Putamen (tissue), 1 donor: ENCODE results near the gene RYR2.

Source experiments
- DNase-seq: peaks from one replicate; pipeline ENCODE4 v3.0.0-alpha.2; 2016; ENCODE audit warnings: low spot score

The RYR2 gene

GRCh38 chr1:237457573-237457972 is 415.6 kb downstream of the RYR2 start:
- no peak for DNase-seq

GRCh38 chr1:237467320-237467719 is 425.3 kb downstream of the RYR2 start:
- no peak for DNase-seq

DNA sequence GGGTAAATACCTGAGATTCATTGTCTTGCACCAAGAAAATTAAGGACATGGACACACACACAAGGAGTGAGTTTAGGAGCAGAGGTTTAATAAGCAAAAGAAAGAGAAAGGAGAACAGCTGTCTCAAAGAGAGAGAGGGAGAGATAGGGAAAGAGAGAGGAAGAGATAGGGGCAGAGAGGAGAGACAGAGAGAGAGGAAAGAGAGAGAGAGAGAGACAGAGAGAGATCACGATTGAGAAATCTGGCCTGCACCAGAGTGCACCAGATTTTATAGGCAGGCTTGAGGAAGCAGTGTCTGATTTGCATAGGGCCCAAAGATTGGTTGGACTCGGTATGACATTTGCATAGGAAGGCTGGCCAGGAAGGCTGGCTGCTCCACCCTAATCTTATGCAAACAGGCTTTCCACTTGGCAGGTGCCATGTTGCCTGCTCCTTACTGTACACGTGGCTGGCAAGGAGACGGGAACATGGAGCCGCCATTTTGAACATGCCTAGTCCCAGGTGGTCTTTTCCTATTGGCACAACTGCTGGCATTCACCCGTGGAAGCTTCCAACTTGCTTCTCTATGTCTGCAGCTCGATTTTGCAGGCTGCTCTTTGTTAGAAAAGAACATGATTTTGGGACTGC is 428.8 kb downstream of the RYR2 start:
- no peak for DNase-seq

DNA sequence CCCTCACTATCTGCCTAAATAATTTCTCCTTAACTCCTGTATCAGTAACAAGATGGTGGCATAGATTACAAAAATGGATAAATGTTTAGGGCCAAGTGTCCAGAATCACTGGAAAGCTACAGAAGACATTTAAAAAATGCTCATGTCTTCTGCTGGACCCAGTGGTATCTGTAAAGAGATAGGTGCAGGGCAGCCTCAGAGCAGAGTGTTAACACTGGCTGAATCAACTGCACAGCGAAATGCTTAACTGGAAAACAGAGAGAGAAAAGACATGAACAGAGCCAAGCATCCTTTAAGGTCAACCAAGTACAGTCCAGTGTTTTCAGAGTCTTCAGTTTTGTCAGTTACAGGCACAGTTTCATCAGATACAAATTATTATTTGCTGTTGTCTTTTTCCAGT is 429.4 kb downstream of the RYR2 start:
- no peak for DNase-seq

DNA sequence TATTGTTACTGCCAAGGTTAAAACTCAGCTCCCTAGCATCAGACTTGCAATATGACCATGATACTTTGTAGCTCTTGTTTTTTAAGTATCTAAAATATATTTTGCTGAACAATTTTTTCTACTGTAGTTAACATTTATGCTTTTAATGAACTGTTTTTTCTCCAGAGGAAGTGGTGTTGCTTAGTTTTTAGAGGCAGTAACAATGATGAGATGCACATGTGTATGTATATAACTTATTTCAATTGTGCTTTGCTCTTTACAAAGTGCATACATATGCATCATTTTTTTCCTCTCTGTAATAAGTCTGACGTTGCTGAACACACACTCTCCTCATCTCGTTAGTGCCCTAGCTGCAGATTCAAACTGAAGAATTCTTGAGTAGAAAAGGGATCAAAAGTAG is 430.0 kb downstream of the RYR2 start:
- DNase-seq = no peak

- DNase-seq = peak; percentile 17
Observed at GRCh38 chr1:237473854-237474253, 431.9 kb downstream of the RYR2 start.

- peak; percentile 10 for DNase-seq
Observed at GRCh38 chr1:237478082-237478481, 436.1 kb downstream of the RYR2 start.

GRCh38 chr1:237478842-237479241 is 436.9 kb downstream of the RYR2 start:
- no peak for DNase-seq

DNA sequence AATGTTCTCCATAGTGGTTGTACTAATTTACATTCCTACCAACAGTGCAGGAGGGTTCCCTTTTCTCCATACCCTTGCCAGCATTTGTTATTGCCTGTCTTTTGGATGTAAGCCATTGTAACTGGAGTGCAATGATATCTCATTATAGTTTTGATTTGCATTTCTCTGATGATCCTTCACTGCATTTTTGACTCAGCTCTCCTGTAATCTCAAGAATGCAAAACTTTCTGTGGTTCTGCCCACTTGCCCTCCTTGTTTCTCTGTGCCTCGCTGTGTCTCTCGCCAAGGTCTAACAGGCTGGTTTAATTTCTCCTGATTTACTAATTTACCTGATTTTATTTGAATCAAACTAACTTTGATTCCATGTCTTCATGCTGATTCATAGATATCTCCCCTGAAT is 440.8 kb downstream of the RYR2 start:
- DNase-seq = no peak

DNA sequence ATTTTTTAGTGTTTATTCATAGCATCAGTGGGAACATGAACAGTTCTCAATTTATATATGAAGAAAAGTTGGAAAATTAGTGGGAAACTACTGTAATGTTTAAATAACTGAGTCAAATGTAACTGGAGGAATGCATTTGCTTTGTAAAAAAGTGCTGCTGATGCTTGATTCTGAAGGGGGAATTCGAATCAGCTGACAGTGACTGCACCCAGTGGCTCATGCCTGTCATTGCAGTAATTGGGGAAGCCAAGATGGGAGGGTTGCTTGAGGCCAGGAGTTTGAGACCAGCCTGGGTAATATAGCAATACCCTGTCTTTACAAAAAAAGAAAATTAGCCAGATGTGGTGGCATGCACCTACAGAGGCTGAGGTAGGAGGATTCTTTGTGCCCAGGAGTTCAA is 450.4 kb downstream of the RYR2 start:
- no peak for DNase-seq

DNA sequence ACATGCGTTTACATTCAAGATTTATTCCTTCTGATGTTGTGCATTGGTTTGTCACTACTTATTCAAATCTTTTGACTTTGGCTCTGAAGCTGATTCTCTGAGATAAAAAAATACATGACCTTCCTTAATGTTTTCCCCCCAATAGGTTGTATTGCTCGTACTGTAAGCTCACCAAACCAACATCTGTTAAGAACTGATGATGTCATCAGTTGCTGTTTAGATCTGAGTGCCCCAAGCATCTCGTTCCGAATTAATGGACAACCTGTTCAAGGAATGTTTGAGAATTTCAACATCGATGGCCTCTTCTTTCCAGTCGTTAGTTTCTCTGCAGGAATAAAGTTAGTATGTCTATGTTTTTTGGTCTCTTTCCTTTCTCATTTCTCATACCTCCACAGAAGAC is 458.6 kb downstream of the RYR2 start:
- no peak for DNase-seq

- no peak for DNase-seq
Observed at GRCh38 chr1:237503292-237503691, 461.3 kb downstream of the RYR2 start.

- no peak for DNase-seq
Observed at GRCh38 chr1:237507005-237507404, 465.0 kb downstream of the RYR2 start.

DNA sequence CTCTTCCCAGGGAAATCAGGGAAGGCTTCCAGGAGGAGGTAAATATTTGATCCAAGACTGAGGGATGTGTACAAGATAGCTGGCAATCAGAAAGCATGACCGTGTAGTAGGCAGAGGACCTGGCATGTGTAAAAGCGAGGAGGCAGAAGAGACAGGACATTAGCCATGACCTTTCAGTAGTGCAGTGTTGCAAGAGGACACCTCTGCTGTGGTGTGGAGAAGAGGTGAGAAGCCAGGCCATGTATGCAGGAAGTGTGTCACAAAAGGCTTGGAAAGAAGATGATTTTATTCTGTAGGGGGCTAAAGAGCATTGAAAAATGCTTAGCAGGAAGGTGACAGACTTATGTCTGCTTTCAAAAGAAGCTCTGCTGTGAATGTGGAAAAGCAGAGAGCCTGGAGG is 467.8 kb downstream of the RYR2 start:
- DNase-seq = no peak

- no peak for DNase-seq
Observed at GRCh38 chr1:237525102-237525501, 483.1 kb downstream of the RYR2 start.

DNA sequence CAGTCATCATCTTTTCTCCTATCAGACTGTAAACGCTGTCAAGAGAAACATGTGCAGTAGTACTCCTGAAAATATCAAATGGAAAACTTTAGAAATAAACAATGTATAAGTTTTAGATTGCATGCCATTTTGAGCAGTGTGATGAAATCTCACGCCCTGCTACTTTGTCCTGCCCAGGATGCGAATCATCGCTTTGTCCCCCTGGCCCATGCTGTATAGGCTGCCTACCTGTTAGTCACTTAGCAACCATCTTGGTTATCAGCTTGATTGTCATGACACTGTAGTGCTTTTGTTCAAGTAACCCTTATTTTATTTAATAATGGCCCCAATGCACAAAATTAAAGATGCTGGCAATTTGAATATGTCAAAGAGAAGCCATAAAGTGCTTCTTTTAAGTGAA is 485.8 kb downstream of the RYR2 start:
- DNase-seq = no peak

DNA sequence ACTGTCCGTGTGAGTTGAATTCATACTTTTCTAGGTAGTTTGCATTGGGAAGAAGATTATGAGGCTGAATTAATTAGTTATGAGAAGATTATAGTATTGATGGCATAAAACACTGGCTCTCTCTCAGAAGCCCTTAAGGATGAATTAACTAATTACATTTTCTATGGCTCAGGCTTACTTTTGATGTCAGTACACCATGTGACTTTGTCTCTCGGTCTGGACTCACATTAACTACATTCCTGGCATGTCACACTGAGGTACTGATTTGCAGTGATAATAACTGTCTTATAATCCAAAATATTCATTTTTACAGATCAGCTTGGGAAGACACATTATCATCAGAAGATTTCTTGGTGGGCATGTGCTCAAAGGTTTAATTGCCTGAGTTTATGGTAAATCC is 486.6 kb downstream of the RYR2 start:
- DNase-seq = no peak

DNA sequence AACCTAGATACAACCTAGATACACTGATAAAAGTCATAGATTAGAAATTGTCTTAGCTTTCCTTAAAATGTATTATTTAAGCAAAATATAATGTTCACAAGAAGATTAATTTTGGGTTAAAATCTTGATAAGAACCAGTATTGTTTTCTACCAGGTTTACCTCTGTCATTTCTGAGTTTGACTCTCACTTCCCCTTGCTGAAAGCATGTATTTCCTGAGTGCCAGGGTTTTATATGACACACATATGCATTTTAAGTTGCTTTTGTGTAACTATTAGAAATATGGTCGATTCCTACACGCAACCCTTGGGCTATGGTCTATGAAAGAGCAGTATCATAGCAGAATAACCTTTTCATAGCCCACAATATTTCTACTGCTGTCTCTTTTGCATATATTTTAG is 497.1 kb downstream of the RYR2 start:
- no peak for DNase-seq

- DNase-seq = peak; percentile 35
Observed at GRCh38 chr1:237542525-237543418, 500.8 kb downstream of the RYR2 start.

GRCh38 chr1:237553078-237553477 is 511.1 kb downstream of the RYR2 start:
- DNase-seq = no peak

- DNase-seq = peak; percentile 10
Observed at GRCh38 chr1:237556911-237557310, 514.9 kb downstream of the RYR2 start.

GRCh38 chr1:237562242-237562823 is 520.3 kb downstream of the RYR2 start:
- DNase-seq = peak; percentile 38

GRCh38 chr1:237565236-237565635 is 523.3 kb downstream of the RYR2 start:
- DNase-seq = no peak
